Measurements from ENCODE around the gene MACROD2.

- TF ChIP-seq CTCF (IDR thresholded peaks at IDR 0.05) (no peak), POLR2A (IDR thresholded peaks at IDR 0.05) (no peak), EP300 (IDR thresholded peaks at IDR 0.05) (no peak), POLR2AphosphoS5 (IDR thresholded peaks at IDR 0.05) (no peak)
Measured at GRCh38 chr20:14404515-14404914, 409.2 kb downstream of the MACROD2 start.

Data from suprapubic skin (tissue), 4 donors.